HepG2 (cell line): ENCODE results near the gene ZNF652. TPM values are rescaled to one million over a fixed set of nuclear protein-coding genes. Genes with fewer than 3 reads are reported as not detected.

ENCODE experiments used
- ATM ChIP-seq: fragments of 450-650 bp; IDR thresholded peaks from 2 replicates; pipeline ENCODE4 v1.7.1; 2017; ENCODE audit warnings: mild to moderate bottlenecking, borderline replicate concordance
- IRF2 ChIP-seq: IDR thresholded peaks from 2 replicates; pipeline ENCODE4 v1.6.1; 2018; ENCODE audit warnings: missing genetic modification reagents, missing compliant biosample characterization
- MAFG ChIP-seq: sonication (generic); formaldehyde crosslinking; IDR thresholded peaks from 2 replicates; pipeline ENCODE4 v1.5.1; 2020; ENCODE audit warnings: mild to moderate bottlenecking, missing genetic modification reagents
- MEIS1 ChIP-seq: sonication (generic); formaldehyde crosslinking; IDR thresholded peaks from 2 replicates; pipeline ENCODE4 v1.9.0; 2021; ENCODE audit warnings: mild to moderate bottlenecking, missing genetic modification reagents, moderate library complexity, borderline replicate concordance
- NCOA1 ChIP-seq: sonication (generic); formaldehyde crosslinking; IDR thresholded peaks from 2 replicates; pipeline ENCODE4 v1.9.0; 2021; ENCODE audit warnings: missing genetic modification reagents
- NCOR1 ChIP-seq: fragments of 200-600 bp; sonication (generic); IDR thresholded peaks from 2 replicates; pipeline ENCODE4 v1.7.0; 2017; ENCODE audit warnings: antibody characterized with exemption, low read length, borderline replicate concordance
- NR1H2 ChIP-seq: sonication (generic); formaldehyde crosslinking; IDR thresholded peaks from 2 replicates; pipeline ENCODE4 v1.8.1; 2022; ENCODE audit warnings: low read depth, missing genetic modification reagents, borderline replicate concordance
- SIN3A ChIP-seq: IDR thresholded peaks from 2 replicates; pipeline ENCODE4 v1.6.1; 2011; ENCODE audit warnings: low read depth, mild to moderate bottlenecking, control low read depth, low read length, borderline replicate concordance
- SIX1 ChIP-seq: sonication (generic); formaldehyde crosslinking; IDR thresholded peaks from 2 replicates; pipeline ENCODE4 v1.4.0; 2020; ENCODE audit warnings: missing genetic modification reagents, borderline replicate concordance
- ZFP36L1 ChIP-seq: sonication (generic); formaldehyde crosslinking; IDR thresholded peaks from 2 replicates; pipeline ENCODE4 v1.8.0; 2022; ENCODE audit warnings: mild to moderate bottlenecking, missing genetic modification reagents, moderate library complexity
- ZNF367 ChIP-seq: sonication (generic); formaldehyde crosslinking; IDR thresholded peaks from 2 replicates; pipeline ENCODE4 v1.4.0; 2020; ENCODE audit warnings: missing genetic modification reagents, borderline replicate concordance
- ZNF552 ChIP-seq: sonication (generic); formaldehyde crosslinking; IDR thresholded peaks from 2 replicates; pipeline ENCODE4 v1.9.0; 2022; ENCODE audit warnings: missing genetic modification reagents, mild to moderate bottlenecking, borderline replicate concordance
- polyA plus RNA-seq, 8 experiments: library from polyadenylated mRNA; depleted of rRNA in 3 of 8; stranded (reverse) in 7 of 8; unstranded in 1 of 8; fragments of >200 nt; fragmentation: Illumina TruSeq in 4 of 8; extraction: Trizol in 4 of 8; gene quantifications; 2 replicates each; pipeline versions ENCODE4 v1.2.1 to v1.2.3, GENCODE V29; 2011 to 2016; ENCODE audit warnings: low read depth in 4 of 8, missing spikeins in 1 of 8, mixed read lengths in 1 of 8; ENCODE audit not compliant: insufficient read depth in 1 of 8
- total RNA-seq, 5 experiments: library from RNA; depleted of rRNA; stranded (reverse); fragments of >200 nt; fragmentation: Illumina TruSeq; extraction: Trizol; gene quantifications; 2 replicates each; pipeline ENCODE4 v1.2.3, GENCODE V29; 2016; ENCODE audit warnings: low read depth in 1 of 5
- TF ChIP-seq, protein P1 (sequence below): sonication (generic); formaldehyde crosslinking; IDR thresholded peaks from 2 replicates; pipeline ENCODE4 v1.5.0; 2020; ENCODE audit warnings: missing genetic modification reagents
- TF ChIP-seq, protein P2 (sequence below): sonication (generic); formaldehyde crosslinking; IDR thresholded peaks from 2 replicates; pipeline ENCODE4 v1.4.0; 2020; ENCODE audit warnings: mild to moderate bottlenecking, missing genetic modification reagents, borderline replicate concordance
- TF ChIP-seq, protein P3 (sequence below): sonication (generic); formaldehyde crosslinking; IDR thresholded peaks from 2 replicates; pipeline ENCODE4 v1.4.0; 2020; ENCODE audit warnings: missing genetic modification reagents
- TF ChIP-seq, protein P4 (sequence below): IDR thresholded peaks from 2 replicates; pipeline ENCODE4 v1.6.1; 2016; ENCODE audit warnings: mild to moderate bottlenecking
- TF ChIP-seq, protein P5 (sequence below): sonication (generic); formaldehyde crosslinking; IDR thresholded peaks from 2 replicates; pipeline ENCODE4 v1.4.0; 2020; ENCODE audit warnings: missing genetic modification reagents
- TF ChIP-seq, protein P6 (sequence below): sonication (generic); formaldehyde crosslinking; IDR thresholded peaks from 2 replicates; pipeline ENCODE4 v1.4.0; 2020; ENCODE audit warnings: missing genetic modification reagents

Gene ZNF652
- total and polyA plus RNA-seq, 2 of the 13 experiments (the other 11 are each of a cell fraction or from before 2014, with no cell fraction given) = 16.2 to 30.2 TPM

DNA sequence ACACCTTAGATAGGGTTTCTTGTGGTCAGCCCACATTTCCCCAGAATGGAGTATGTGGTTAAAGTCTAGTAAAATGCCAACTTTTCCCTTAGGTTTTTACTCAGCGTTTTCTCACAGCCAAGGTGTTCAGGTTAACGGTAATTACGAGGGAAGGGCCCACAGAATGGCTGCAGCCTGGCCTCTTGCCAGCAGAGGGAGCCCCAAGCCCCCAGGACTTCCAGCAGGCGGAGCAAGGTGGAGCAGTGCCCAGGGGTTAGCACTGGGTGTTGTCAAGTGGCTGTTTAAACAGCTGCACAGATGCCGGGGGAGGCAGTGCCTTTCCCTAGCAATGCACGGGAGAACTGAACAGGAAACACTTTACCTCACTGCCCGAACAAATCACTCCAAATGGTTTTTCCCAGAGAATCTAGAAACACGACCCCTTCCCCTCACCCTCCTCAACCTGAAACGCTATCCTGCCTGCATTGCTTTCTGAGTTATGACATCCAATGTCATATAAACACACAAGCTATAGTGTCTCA is 46.0 kb upstream of the ZNF652 start (continued):
- TF ChIP-seq, protein P1, sequence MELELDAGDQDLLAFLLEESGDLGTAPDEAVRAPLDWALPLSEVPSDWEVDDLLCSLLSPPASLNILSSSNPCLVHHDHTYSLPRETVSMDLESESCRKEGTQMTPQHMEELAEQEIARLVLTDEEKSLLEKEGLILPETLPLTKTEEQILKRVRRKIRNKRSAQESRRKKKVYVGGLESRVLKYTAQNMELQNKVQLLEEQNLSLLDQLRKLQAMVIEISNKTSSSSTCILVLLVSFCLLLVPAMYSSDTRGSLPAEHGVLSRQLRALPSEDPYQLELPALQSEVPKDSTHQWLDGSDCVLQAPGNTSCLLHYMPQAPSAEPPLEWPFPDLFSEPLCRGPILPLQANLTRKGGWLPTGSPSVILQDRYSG (CRISPR knock-in tag) = no peak
- no peak for TF ChIP-seq NCOR1
- TF ChIP-seq, protein P2, sequence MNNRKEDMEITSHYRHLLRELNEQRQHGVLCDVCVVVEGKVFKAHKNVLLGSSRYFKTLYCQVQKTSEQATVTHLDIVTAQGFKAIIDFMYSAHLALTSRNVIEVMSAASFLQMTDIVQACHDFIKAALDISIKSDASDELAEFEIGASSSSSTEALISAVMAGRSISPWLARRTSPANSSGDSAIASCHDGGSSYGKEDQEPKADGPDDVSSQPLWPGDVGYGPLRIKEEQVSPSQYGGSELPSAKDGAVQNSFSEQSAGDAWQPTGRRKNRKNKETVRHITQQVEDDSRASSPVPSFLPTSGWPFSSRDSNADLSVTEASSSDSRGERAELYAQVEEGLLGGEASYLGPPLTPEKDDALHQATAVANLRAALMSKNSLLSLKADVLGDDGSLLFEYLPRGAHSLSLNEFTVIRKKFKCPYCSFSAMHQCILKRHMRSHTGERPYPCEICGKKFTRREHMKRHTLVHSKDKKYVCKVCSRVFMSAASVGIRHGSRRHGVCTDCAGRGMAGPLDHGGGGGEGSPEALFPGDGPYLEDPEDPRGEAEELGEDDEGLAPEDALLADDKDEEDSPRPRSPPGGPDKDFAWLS (CRISPR knock-in tag) = no peak
- TF ChIP-seq MEIS1 (CRISPR knock-in tag) = no peak
- TF ChIP-seq NR1H2 = no peak
- no peak for TF ChIP-seq MAFG (CRISPR knock-in tag)
- TF ChIP-seq ATM = no peak
- peak; percentile 63; the same call in 1 of the 2 replicates for TF ChIP-seq IRF2 (CRISPR knock-in tag)
- TF ChIP-seq SIX1 (CRISPR knock-in tag) = 0 out of 2 replicates have a peak, but pooled peaks have one; percentile 20
- TF ChIP-seq, protein P3, sequence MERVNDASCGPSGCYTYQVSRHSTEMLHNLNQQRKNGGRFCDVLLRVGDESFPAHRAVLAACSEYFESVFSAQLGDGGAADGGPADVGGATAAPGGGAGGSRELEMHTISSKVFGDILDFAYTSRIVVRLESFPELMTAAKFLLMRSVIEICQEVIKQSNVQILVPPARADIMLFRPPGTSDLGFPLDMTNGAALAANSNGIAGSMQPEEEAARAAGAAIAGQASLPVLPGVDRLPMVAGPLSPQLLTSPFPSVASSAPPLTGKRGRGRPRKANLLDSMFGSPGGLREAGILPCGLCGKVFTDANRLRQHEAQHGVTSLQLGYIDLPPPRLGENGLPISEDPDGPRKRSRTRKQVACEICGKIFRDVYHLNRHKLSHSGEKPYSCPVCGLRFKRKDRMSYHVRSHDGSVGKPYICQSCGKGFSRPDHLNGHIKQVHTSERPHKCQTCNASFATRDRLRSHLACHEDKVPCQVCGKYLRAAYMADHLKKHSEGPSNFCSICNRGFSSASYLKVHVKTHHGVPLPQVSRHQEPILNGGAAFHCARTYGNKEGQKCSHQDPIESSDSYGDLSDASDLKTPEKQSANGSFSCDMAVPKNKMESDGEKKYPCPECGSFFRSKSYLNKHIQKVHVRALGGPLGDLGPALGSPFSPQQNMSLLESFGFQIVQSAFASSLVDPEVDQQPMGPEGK (CRISPR knock-in tag) = peak; percentile 78
- TF ChIP-seq, protein P4, sequence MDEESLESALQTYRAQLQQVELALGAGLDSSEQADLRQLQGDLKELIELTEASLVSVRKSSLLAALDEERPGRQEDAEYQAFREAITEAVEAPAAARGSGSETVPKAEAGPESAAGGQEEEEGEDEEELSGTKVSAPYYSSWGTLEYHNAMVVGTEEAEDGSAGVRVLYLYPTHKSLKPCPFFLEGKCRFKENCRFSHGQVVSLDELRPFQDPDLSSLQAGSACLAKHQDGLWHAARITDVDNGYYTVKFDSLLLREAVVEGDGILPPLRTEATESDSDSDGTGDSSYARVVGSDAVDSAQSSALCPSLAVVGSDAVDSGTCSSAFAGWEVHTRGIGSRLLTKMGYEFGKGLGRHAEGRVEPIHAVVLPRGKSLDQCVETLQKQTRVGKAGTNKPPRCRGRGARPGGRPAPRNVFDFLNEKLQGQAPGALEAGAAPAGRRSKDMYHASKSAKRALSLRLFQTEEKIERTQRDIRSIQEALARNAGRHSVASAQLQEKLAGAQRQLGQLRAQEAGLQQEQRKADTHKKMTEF (CRISPR knock-in tag) = peak; percentile 72
- TF ChIP-seq SIN3A = peak; percentile 93
- TF ChIP-seq ZFP36L1 = no peak
- no peak for TF ChIP-seq ZNF367 (CRISPR knock-in tag)
- TF ChIP-seq, protein P5, sequence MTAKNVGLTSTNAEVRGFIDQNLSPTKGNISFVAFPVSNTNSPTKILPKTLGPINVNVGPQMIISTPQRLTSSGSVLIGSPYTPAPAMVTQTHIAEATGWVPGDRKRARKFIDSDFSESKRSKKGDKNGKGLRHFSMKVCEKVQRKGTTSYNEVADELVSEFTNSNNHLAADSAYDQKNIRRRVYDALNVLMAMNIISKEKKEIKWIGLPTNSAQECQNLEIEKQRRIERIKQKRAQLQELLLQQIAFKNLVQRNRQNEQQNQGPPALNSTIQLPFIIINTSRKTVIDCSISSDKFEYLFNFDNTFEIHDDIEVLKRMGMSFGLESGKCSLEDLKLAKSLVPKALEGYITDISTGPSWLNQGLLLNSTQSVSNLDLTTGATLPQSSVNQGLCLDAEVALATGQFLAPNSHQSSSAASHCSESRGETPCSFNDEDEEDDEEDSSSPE (CRISPR knock-in tag) = 0 out of 2 replicates have a peak, but pooled peaks have one; percentile 23
- no peak for TF ChIP-seq ZNF552 (CRISPR knock-in tag)
- TF ChIP-seq, protein P6, sequence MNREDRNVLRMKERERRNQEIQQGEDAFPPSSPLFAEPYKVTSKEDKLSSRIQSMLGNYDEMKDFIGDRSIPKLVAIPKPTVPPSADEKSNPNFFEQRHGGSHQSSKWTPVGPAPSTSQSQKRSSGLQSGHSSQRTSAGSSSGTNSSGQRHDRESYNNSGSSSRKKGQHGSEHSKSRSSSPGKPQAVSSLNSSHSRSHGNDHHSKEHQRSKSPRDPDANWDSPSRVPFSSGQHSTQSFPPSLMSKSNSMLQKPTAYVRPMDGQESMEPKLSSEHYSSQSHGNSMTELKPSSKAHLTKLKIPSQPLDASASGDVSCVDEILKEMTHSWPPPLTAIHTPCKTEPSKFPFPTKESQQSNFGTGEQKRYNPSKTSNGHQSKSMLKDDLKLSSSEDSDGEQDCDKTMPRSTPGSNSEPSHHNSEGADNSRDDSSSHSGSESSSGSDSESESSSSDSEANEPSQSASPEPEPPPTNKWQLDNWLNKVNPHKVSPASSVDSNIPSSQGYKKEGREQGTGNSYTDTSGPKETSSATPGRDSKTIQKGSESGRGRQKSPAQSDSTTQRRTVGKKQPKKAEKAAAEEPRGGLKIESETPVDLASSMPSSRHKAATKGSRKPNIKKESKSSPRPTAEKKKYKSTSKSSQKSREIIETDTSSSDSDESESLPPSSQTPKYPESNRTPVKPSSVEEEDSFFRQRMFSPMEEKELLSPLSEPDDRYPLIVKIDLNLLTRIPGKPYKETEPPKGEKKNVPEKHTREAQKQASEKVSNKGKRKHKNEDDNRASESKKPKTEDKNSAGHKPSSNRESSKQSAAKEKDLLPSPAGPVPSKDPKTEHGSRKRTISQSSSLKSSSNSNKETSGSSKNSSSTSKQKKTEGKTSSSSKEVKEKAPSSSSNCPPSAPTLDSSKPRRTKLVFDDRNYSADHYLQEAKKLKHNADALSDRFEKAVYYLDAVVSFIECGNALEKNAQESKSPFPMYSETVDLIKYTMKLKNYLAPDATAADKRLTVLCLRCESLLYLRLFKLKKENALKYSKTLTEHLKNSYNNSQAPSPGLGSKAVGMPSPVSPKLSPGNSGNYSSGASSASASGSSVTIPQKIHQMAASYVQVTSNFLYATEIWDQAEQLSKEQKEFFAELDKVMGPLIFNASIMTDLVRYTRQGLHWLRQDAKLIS (CRISPR knock-in tag) = no peak
- TF ChIP-seq NCOA1 = no peak
